ENCODE data around the gene PTGR2.
"Not testable (repeated sequence)": the region's sequence is repeated elsewhere in the genome, so short reads cannot be mapped to it uniquely, and the experiment has no call there.

Gene PTGR2

DNA sequence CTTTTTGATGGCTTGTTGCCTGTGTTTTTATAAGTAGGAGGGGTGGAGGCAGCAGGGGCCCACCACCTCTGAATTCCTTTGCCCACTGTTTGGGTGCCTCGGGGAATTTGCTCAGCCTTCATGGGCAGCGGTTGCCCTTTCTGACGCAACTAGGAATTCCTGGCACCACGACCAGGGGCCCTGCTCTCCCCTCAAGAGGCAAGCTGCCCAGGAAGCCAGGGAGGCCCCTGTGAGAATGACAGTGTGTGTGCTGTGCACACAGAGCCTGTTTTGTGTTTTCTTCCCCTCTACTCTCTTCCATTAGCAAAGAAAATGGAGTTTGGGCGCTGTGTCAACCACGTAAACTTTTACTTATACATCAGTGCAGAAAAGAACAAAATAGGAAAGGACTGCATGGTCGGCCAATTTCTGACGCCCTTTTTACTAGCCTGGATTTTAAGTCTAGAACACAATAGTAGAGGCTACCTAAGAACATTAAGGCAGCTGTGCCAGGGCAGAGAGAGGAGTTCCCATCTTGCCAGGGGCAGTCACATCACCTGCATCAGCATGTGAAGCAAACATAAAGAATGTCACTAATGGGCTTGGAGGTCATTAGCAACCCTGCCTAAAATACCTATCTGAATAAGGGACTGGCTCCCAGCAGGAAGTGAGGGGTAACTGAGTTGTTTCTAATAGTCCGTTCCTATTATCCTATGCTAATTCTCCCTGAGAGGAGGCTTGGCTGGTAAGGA lies 17.9 kb upstream of the PTGR2 start:
- no peak for DNase-seq (ENCODE audit: low read depth)

DNA sequence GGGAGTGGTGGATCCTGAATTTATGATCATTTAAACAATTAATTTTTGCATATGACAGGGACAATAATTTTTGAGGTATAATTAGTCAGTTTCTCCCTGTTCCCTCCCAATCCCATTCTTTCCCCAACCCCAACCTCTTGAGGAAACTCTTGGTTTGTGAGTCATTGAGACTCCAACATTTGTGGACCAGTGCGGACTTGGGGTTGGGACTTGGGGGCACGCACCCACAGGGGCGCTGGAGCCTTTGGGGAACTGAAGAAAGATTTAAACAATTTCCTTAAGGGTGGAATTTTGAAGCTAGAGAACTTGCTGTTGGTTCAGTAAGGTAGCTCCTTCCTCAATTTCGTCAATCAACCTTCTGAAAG lies 17.4 kb upstream of the PTGR2 start:
- no peak for DNase-seq (ENCODE audit: low read depth)

DNA sequence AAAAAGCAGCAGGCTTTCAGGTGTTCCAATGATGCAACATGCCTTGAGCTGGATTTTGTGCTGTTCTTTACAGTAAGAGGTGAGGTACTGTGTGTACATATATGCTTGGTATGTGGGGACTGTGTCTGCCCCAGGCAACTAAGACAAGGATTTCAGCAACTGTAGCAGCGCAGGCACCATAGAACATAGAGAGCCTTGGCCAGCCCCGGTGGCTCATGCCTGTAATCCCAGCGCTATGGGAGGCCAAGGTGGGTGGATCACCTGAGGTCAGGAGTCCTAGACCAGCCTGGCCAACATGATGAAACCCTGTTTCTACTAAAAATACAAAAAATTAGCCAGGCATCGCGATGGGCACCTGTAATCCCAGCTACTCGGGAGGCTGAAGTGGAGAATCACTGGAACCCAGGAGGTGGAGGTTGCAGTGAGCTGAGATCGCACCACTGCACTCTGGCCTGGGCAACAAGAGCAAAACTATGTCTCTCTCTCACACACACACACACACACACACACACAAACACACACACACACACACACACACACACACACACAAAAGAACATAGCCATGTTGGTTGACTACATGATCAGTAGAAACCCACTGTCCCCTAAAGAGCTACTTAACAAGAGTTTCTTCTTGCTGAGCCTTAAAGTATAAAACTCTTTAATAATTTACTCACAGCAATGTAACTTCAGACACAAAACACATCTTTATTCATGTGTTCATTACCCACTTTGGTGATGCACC lies 13.2 kb upstream of the PTGR2 start:
- not testable (repeated sequence) for DNase-seq (ENCODE audit: low read depth)

DNA sequence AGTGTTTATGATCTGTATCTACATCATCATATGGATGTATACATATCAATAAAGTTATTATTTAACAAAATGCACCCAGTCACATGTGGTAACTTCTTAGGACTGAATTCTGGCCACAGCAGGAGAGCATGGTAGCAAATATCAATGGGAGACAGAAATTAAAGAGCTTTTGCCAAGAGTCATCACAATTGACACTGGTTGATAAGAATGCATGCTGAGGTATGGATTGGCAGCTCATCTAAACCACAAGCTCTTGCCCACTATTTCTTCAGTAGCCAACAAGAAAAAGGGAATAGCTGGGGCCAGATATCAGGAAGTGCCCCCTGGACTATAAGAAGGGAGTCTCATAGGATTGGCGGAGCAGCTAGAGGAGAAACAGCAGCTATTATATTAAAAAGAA lies 9.4 kb upstream of the PTGR2 start:
- DNase-seq (ENCODE audit: low read depth), result no peak

DNA sequence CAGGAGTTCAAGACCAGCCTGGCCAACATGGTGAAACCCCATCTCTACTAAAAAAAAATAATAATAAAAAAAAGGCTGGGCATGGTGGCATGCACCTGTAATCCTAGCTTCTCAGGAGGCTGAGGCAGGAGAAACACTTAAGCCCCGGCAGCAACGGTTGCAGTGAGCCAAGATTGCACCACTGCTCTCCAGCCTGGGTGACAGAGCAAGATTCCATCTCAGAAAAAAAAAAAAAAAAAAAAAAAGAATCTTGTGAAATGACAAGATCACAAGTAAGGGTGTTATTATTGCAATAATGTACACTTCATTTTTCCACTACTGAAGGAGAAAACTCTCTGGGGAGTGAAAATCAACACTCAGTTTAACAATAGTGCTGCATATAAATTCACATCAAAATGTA lies 8.8 kb upstream of the PTGR2 start:
- no peak for DNase-seq (ENCODE audit: low read depth)

DNA sequence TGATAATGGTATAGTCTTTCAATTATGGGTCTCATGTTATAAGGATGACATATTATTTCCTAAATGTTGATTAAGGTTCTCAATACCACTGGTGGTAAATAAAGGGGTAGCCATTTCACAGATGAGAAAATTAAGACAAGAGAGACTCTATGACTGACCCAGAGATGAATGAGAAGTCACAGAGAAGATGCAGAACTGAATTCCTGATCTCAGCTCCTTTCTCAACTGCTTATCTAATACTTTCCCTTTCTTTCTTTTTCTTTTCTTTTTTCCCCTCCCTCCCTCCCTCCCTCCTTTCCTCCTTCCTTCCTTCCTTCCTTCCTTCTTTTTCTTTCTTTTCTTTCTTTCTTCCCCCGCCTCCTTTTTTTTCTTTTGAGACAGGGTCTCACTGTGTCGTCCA lies 8.3 kb upstream of the PTGR2 start:
- DNase-seq (ENCODE audit: low read depth), result no peak

DNA sequence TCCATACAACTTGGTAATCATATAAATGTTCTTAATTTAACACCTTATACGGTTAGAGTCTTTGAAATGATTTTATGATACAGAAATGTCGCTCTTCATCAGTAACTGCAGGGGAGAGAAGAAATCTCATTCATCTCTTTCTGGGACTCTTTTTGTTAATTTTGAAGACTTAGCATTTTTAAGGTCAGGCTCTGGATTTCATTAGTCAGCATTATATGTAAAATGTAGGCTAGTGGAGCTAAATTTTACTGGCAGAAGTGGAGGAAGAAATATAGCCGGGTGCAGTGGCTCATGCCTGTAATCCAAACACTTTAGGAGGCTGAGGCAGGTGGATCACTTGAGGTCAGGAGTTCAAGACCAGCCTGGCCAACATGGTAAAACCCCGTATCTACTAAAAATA lies 4.7 kb upstream of the PTGR2 start:
- DNase-seq (ENCODE audit: low read depth), result no peak

DNA sequence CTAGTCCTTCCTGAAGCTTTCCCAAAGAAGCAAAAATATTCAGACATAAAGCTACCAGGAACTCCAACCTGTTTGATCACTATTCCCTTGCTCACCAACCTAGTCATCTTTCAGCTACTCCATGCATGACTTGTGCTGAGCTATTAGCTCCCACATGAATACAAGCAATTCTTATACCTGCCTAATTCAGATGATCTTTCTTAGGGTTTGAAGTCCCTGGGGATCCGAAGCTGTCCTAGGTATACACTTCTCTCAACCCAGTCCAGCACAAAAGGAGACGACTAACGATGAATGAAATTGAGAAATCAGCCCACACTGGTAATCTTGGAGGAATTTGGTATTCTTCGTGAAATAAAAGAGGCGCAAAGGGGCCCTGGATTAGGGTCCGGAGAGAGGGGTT lies 631 bp upstream of the PTGR2 start:
- no peak for DNase-seq (ENCODE audit: low read depth)

DNA sequence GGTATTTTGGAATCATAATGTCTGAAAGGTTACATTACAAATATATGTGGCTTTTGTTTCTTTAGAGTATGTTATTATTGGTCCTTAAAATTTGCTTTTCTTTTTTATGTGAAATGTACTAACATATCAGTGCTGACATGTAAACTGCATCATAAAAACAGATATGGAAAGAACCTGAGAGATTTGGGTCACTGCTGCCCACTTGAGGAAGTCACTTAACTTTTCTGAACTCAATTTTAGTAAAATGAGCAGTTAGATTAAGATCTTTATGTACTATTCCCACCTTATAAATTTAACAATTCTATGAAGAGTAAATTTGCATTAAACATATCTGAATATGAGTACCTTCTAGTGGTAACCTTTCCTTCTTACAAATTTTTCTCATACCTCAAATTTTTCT lies 7.5 kb downstream of the PTGR2 start:
- no peak for DNase-seq (ENCODE audit: low read depth)

DNA sequence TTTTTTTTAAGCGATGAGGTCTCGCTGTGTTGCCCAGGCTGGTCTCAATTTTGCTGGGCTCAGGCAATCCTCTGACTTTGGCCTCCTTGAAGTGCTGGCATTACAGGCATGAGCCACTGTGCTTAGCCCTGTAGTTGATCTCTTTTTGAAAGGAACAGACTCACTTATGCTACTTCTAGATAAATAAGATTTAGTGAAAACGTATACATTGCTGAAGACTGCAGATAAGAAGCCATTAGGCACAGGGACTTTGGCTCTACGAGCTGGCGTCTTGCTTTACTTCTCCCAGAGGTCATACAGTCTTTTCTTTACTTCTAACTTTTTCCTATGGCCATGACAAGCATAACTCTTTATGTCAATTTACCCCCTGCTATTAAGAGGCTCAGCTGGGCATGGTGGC lies 9.4 kb downstream of the PTGR2 start:
- DNase-seq (ENCODE audit: low read depth), result no peak

DNA sequence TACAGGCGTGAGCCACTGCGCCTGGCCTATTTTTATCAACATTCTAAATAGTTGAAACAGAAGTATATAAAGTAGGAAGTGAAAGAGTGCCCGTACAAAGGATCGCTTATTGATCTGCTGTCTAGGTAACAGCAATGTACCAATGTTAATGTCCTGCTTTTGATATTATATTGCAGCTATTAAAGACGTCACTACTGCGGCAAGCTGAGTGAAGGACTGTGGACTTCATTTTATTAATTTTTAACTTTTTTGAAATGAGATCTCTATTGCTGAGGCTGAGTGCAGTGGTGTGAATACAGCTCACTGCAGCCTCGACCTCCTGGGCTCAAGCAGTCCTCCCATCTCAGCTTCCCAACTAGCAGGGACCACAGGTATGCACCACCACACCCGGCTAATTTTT lies 10.8 kb downstream of the PTGR2 start:
- no peak for DNase-seq (ENCODE audit: low read depth)

DNA sequence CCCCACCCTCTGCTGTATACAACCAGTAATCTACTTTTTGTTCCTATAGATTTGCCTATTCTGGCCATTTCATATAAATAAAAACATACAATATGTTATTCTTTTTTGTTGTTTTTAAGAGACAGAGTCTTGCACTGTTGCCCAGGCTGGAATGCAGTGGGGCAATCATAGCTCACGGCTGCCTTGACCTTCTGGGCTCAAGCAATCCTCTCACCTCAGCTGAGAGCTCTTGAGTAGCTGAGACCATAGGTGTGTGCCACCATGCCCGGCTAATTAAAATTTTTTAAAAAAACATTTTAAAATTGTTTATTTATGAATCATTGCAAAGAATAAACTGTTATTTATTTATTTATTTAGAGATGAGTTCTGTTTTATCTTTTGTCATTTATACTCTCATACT lies 11.6 kb downstream of the PTGR2 start:
- DNase-seq (ENCODE audit: low read depth), result no peak

DNA sequence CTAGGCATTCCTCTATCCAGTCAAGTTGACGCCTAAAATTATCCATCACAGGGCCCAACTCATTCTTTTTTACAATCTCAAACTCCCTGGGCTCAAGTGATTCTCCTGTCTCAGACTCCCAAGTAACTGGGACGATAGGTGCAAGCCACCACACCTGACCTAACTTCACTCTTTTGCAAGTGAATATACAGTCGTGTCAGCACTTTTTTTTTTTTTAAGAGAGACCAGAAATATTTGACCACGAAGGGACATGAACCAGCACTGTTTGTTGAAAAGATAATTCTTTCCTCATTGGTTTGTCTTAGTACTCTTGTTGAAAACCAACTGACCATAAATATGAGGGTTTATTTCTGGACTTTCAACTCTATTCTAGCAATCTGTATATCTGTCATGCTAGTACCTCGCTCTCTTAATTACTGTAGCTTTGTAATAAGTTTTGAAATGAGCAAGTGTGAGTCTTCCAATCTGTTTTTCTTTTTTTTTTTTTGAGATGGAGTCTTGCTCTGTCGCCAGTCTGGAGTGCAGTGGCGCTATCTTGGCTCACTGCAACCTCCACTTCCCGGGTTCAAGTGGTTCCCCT lies 14.0 kb downstream of the PTGR2 start:
- DNase-seq (ENCODE audit: low read depth), result no peak

DNA sequence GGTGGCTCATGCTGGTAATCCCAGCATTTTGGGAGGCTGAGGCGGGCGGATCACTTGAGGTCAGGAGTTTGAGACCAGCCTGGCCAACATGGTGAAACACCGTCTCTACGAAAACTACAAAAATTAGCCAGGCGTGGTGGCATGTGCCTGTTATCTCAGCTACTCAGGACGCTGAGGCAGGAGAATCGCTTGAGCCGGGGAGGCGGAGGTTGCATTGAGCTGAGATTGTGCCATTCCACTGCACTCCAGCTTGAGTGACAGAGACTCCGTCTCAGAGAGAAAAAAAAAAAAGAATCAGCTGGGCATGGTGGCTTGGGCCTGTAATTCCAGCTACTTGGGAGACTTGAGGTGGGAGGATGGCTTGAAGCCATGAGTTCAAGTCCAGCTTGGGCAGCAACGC lies 18.1 kb downstream of the PTGR2 start:
- DNase-seq (ENCODE audit: low read depth), result not testable (repeated sequence)

DNA sequence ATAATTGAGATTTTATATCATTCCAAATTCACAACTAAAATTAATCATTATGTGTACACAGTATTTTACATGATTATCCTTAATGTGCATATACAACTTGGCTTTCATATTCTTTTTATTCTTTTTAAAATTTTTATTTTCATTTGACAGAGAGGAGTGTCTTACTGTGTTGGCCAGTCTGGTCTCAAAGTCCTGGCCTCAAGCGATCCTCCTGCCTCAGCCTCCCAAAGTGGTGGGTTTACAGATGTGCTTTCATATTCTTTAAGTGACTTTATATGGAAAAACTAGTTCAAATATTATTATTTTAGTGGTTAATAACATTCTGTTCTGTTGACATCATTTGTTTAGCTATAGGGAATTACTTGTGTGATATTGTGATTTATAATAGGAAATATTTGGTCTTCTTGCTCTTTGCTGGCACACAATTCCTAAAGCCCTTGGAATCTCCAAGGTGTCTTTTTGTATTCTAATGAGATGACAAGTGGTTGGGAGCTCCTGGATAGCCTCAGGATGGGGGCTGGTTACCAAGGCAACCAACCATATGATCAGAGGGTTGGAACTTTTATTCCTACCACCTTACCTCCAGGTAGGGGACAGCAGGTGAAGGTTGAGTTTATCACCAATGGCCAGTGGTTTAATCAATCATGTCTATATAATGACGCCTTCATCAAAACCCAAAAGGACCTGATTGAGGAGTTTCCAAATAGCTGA lies 19.0 kb downstream of the PTGR2 start:
- DNase-seq (ENCODE audit: low read depth), result no peak

DNA sequence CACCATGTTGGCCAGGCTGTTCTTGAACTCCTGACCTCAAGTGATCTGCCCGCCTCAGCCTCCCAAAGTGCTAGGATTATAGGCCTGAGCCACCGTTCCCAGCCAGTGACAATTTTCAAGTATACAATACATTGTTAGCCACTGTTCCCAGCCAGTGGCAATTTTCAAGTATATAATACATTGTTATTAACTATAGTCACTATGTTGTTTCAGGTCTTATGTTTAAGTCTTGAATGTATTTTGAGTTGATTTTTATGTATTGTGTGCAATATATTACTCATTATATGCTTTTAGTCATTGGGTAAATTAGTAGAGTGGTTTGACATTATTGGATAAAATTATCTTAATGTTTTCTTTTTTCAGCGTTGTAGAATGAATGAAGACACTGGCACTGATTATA lies 22.0 kb downstream of the PTGR2 start:
- no peak for DNase-seq (ENCODE audit: low read depth)

DNA sequence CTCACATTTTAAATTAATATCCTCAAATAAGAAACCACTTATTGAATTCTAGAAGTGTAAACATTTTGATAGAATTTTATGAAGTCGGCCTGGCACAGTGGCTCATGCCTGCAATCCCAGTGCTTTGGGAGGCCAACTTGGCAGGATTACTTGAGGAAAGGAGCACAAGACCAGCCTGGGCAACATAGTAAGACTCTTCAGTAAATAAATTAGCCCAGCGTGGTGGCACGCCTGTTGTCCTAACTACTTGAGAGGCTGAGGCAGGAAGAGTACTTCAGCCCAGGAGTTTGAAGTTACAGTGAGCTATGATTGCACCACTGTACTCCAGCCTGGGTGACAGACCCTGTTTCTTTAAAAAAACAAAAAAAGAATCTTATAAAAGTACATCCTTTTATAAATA lies 26.2 kb downstream of the PTGR2 start:
- DNase-seq (ENCODE audit: low read depth), result no peak

DNA sequence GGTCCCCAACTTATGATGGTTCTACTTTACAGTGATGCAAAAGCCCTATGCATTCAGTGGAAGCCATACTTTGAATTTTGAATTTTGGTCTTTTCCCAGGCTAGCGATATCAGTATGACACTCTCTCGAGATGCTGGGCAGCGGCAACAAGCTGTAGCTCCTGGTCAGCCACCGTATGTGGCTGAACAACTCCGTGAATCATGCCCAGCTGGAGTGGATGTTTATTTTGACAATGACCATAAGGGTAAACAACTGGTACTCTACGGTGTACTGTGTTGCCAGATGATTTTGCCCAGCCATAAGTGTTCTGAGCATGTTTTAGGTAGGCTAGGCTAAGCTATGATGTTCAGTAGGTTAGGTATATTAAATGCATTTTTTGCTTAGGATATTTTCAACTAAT lies 26.8 kb downstream of the PTGR2 start:
- DNase-seq (ENCODE audit: low read depth), result no peak

DNA sequence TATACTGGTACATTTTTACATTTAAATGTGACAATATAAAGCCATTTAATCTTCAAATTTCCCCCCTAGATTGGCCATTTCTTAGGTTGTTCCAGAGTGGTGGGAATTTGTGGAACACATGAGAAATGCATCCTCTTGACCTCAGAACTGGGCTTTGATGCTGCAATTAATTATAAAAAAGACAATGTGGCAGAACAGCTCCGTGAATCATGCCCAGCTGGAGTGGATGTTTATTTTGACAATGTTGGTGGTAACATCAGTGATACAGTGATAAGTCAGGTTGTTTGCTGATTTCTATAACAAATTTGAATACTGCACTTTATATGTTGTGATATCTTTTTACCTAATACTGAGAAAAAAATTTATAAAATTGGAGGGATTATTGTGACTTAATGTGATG lies 27.4 kb downstream of the PTGR2 start:
- no peak for DNase-seq (ENCODE audit: low read depth)

DNA sequence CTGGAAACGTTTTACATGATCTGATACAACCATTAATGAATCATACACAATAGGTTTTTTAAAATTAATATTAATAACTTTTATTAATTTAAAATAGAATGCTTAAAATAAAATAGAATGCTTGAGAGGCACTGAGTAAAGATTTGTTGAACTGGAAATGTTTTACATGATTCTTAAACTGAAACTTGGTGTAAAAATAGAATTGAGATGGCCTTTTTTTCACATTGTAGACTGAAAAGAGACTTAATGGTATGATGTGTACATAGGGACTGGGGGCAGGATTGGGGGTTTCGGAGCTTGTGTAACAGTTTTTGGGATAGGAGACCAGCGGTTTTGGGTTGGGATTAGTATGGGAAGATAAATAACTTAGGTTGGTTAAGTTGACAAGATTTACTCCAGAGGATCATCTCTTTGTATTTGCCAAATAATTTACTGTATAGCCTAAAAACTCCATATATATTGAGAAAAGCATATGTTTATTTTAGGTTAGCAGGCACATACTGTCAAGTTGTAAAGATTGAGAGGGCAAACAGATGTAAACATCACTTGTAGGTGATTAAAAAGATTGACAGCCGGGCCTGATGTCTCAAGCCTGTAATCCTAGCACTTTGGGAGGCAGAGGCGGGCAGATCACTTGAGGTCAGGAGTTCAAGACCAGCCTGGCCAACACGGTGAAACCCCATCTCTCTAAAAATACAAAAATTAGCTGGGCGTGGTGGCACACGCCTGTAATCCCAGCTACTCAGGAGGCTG lies 33.0 kb downstream of the PTGR2 start:
- no peak for DNase-seq (ENCODE audit: low read depth)

DNA sequence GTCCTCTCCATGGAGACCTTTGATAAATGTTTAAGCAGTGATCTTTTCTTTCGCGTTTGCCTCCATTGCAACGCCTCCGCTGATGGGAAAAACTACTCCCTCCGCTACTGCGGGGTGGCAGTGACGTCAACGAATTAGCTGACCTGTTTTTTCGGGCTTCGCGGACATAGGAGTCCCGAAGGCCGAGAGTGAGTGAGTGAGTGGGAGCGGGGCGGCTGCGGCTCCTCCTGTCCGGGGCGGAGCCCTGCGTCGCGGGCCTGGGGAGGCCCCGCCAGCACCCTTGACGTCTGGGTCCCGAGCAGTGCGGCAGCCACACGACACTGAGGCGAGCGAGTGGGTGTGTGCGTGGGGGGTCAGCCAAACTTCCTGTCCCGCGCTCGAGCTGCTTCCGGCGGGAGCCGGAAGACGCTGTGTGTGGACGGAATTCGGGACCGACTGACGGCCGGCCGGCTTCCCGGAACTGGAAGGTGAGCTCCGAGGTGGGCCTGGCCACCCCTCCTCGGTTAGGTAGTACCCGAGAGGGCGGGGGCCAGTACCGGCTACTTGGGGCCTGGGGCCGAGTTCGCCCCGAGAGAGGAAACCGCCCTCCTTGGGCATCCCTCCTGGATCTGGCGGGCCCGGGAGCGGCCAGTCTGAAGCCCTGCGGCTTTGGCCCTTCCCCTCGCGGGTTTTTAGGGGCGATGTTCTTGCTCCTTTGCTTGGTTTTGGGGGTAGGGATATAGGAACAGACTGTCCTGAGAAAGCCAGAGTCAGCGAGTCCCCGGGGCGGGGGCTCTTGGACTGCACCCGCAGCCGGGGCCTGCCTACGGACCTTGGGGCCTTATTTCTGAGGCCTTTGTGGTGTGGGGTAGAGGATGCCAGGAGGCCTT lies 35.1 kb downstream of the PTGR2 start, which contains the start of gene ZNF410:
Gene ZNF410 (plus strand): TSS at position 411 of the 869 bp plus-strand sequence. CDS start 5,317 bp downstream, outside the sequence.
- peak; percentile 77 for DNase-seq (ENCODE audit: low read depth)
